Measurements from ENCODE around the gene ADIPOR2. TPM values are rescaled to one million over a fixed set of nuclear protein-coding genes. Genes with fewer than 3 reads are reported as not detected.

The ADIPOR2 gene
- total and polyA plus RNA-seq, 4 donors, result 26.6 to 68.3 (median 41.7) TPM

DNA sequence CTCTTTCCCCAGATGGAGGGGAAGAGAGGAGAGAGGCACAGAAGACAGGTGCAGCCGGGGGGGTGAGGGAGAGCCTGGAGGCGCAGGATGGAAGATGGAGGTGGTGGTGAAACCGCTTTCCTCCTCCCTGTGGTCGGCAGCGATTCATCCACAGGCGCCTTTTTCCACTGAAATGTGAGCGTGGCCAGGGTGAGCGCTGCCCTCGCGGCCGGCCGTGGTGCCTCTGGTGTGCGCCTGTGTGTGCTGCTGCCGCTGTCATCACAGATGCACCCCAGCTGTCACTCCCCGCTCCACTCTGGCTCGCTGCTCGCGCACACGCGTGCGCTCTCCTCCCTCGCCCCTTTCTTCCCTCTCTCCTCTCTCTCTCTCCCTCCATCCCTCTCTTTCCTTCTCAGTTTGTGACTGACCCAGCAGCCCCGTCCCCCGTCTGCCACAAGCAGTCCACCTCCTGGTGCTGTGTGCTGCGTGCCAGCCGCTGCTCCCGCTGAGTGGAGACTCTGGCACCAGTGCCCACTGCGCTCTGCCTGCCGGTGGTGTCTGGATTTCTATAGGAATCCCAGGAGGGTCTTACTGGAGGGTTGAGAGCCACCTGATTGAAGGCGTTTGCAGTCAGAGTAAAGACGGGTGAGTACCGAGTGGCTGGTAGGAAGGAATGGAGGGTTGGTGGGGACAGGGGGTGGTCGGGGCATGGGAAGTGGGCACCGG is 129.5 kb downstream of the ADIPOR2 start, which contains the start of gene LRTM2:
TSS of gene LRTM2 (plus strand) at position 375 of the 705 bp plus-strand sequence. CDS start 7,584 bp downstream, outside the sequence.
- no peaks in the 10 kb centered on the region for H3K9me3 ChIP-seq (ENCODE audit: control insufficient read depth in 4 of 4, low read length in 3 of 4)
- peaks cover 0 to 5% (median 1%) of the 10 kb centered on the region in 4 donors for H3K27me3 ChIP-seq (ENCODE audit: control insufficient read depth in 4 of 4, insufficient read depth in 4 of 4, low read length in 3 of 4)
- no peak within 1 kb of the TSS for H3K9ac ChIP-seq (ENCODE audit: low read depth in 1 of 2, low read length in 2 of 2)
- DNase-seq (ENCODE audit: low spot score), result no peak
- WGBS, result 26% methylated on average over 34 of the region's 34 CpGs
- TF ChIP-seq HNF4A (conservative IDR thresholded peaks at IDR 0.05), result no peak
- TF ChIP-seq ATF3 (IDR thresholded peaks at IDR 0.05), result no peak
- TF ChIP-seq GABPA (IDR thresholded peaks at IDR 0.05 in 1 of 2, conservative IDR thresholded peaks at IDR 0.05 in 1 of 2), result no peak
- TF ChIP-seq SP1 (IDR thresholded peaks at IDR 0.05), result no peak
- no peak for TF ChIP-seq MAX (IDR thresholded peaks at IDR 0.05)
- TF ChIP-seq HNF4G (IDR thresholded peaks at IDR 0.05), result no peak
- TF ChIP-seq, protein P1, sequence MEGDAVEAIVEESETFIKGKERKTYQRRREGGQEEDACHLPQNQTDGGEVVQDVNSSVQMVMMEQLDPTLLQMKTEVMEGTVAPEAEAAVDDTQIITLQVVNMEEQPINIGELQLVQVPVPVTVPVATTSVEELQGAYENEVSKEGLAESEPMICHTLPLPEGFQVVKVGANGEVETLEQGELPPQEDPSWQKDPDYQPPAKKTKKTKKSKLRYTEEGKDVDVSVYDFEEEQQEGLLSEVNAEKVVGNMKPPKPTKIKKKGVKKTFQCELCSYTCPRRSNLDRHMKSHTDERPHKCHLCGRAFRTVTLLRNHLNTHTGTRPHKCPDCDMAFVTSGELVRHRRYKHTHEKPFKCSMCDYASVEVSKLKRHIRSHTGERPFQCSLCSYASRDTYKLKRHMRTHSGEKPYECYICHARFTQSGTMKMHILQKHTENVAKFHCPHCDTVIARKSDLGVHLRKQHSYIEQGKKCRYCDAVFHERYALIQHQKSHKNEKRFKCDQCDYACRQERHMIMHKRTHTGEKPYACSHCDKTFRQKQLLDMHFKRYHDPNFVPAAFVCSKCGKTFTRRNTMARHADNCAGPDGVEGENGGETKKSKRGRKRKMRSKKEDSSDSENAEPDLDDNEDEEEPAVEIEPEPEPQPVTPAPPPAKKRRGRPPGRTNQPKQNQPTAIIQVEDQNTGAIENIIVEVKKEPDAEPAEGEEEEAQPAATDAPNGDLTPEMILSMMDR (IDR thresholded peaks at IDR 0.05; ENCODE audit: low read depth, low read length, missing input control), result no peak
- TF ChIP-seq NR2F2 (IDR thresholded peaks at IDR 0.05), result no peak
- no peak for TF ChIP-seq FOXA1 (IDR thresholded peaks at IDR 0.05)
- no peak for TF ChIP-seq REST (IDR thresholded peaks at IDR 0.05)
- no peak for TF ChIP-seq EGR1 (IDR thresholded peaks at IDR 0.05; ENCODE audit: low read depth in 2 of 2)
- no peak for TF ChIP-seq RAD21 (IDR thresholded peaks at IDR 0.05)
- no peak for TF ChIP-seq TAF1 (conservative IDR thresholded peaks at IDR 0.05)
- TF ChIP-seq FOXA2 (IDR thresholded peaks at IDR 0.05), result no peak
- no peak for TF ChIP-seq YY1 (IDR thresholded peaks at IDR 0.05)
- no peak for TF ChIP-seq JUND (IDR thresholded peaks at IDR 0.05)
- no peak for TF ChIP-seq ZBTB33 (IDR thresholded peaks at IDR 0.05)
- H3K27ac ChIP-seq (ENCODE audit: low read depth in 1 of 2, low read length in 2 of 2), result no peak within 1 kb of the TSS
- H3K4me3 ChIP-seq (ENCODE audit: low read depth in 1 of 3, low read length in 3 of 3), result no peak within 1 kb of the TSS
- H3K4me1 ChIP-seq (ENCODE audit: control insufficient read depth in 4 of 4, insufficient read depth in 4 of 4, low read length in 3 of 4), result no peaks in the 10 kb centered on the region
- no peaks in the 10 kb centered on the region for H3K36me3 ChIP-seq (ENCODE audit: control insufficient read depth in 4 of 4, insufficient read depth in 3 of 4, low read depth in 1 of 4, low read length in 3 of 4)
